ENCODE data around the gene TRAT1. TPM values are rescaled to one million over a fixed set of nuclear protein-coding genes. Genes with fewer than 3 reads are reported as not detected.

The TRAT1 gene
- polyA plus RNA-seq, 1 experiment: not detected

- ChIA-PET POLR2A (no interaction called here), CTCF (no interaction called here)
- no peak for DNase-seq (ENCODE audit: low read depth, low spot score)
- H3K27me3 ChIP-seq (ENCODE audit: control insufficient read depth, insufficient read depth, low read length): peaks cover 4% of the 10 kb centered on the region
- H3K27ac ChIP-seq (ENCODE audit: low read depth, low read length): no peak overlapping the region
- TF ChIP-seq, protein P1, sequence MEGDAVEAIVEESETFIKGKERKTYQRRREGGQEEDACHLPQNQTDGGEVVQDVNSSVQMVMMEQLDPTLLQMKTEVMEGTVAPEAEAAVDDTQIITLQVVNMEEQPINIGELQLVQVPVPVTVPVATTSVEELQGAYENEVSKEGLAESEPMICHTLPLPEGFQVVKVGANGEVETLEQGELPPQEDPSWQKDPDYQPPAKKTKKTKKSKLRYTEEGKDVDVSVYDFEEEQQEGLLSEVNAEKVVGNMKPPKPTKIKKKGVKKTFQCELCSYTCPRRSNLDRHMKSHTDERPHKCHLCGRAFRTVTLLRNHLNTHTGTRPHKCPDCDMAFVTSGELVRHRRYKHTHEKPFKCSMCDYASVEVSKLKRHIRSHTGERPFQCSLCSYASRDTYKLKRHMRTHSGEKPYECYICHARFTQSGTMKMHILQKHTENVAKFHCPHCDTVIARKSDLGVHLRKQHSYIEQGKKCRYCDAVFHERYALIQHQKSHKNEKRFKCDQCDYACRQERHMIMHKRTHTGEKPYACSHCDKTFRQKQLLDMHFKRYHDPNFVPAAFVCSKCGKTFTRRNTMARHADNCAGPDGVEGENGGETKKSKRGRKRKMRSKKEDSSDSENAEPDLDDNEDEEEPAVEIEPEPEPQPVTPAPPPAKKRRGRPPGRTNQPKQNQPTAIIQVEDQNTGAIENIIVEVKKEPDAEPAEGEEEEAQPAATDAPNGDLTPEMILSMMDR (IDR thresholded peaks at IDR 0.05; ENCODE audit: low read depth, low read length): no peak
- no peaks in the 10 kb centered on the region for H3K9me3 ChIP-seq (ENCODE audit: control insufficient read depth, insufficient read depth, low read length)
- H3K4me3 ChIP-seq (ENCODE audit: low read depth, low read length): no peak overlapping the region
Observed at GRCh38 chr3:108833611-108834010, 11.0 kb downstream of the TRAT1 start.

GRCh38 chr3:108834551-108834950 is 12.0 kb downstream of the TRAT1 start:
- H3K27me3 ChIP-seq (ENCODE audit: control insufficient read depth, insufficient read depth, low read length): peaks cover 4% of the 10 kb centered on the region
- TF ChIP-seq, protein P1 (IDR thresholded peaks at IDR 0.05; ENCODE audit: low read depth, low read length): no peak
- H3K27ac ChIP-seq (ENCODE audit: low read depth, low read length): no peak overlapping the region
- H3K9me3 ChIP-seq (ENCODE audit: control insufficient read depth, insufficient read depth, low read length): no peaks in the 10 kb centered on the region
- no peak for DNase-seq (ENCODE audit: low read depth, low spot score)
- H3K4me3 ChIP-seq (ENCODE audit: low read depth, low read length): no peak overlapping the region
- POLR2A ChIA-PET: no interaction called here
- CTCF ChIA-PET: no interaction called here

DNA sequence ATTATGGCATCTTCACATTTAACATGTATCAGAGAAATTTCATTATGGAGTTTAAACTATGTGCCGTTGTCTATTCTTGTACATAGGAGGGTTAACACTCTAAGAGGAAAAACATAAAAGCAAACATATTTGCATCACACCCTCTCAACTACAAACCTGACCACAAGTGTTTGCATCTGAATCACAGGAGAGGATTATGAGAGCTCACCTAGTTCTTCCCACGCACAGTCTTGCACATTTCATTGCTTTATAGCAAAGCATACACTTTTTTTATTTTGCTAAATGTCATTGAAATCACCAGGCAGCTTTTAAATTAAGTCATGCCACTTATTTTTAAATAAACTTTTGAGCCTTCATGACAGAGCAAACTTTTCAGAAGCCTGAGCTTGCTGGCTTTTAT is 12.5 kb downstream of the TRAT1 start:
- no peak for DNase-seq (ENCODE audit: low read depth, low spot score)
- Histone ChIP-seq H3K4me3 (ENCODE audit: low read depth, low read length) (no peak overlapping the region), H3K27me3 (ENCODE audit: control insufficient read depth, insufficient read depth, low read length) (peaks cover 4% of the 10 kb centered on the region), H3K27ac (ENCODE audit: low read depth, low read length) (no peak overlapping the region), H3K9me3 (ENCODE audit: control insufficient read depth, insufficient read depth, low read length) (no peaks in the 10 kb centered on the region)
- TF ChIP-seq, protein P1 (IDR thresholded peaks at IDR 0.05; ENCODE audit: low read depth, low read length): no peak
- ChIA-PET CTCF (no interaction called here), POLR2A (no interaction called here)

DNA sequence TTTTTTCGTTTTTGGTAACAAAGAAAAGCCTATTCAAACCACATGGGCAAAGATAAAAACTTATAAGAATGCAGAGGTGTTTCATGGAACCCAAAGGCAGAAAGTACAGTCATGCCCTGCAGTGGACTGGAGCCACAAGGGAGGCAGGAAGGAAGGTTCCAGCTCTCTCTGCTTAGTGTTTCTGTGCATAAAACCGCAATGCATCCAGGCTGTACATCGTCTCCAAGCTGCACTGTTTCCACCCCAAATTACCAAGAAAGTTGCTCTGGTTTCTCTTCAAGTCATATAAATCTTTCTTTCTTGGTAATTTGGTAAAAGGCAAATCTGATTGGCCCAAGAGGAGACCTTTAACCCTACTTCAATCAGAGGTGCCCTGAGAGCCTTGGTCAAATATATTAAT is 15.8 kb downstream of the TRAT1 start:
- TF ChIP-seq, protein P1 (IDR thresholded peaks at IDR 0.05; ENCODE audit: low read depth, low read length): no peak
- Histone ChIP-seq H3K27ac (ENCODE audit: low read depth, low read length) (no peak overlapping the region), H3K4me3 (ENCODE audit: low read depth, low read length) (no peak overlapping the region), H3K27me3 (ENCODE audit: control insufficient read depth, insufficient read depth, low read length) (peaks cover 5% of the 10 kb centered on the region), H3K9me3 (ENCODE audit: control insufficient read depth, insufficient read depth, low read length) (no peaks in the 10 kb centered on the region)
- POLR2A ChIA-PET: no interaction called here
- DNase-seq (ENCODE audit: low read depth, low spot score): no peak
- CTCF ChIA-PET: no interaction called here

DNA sequence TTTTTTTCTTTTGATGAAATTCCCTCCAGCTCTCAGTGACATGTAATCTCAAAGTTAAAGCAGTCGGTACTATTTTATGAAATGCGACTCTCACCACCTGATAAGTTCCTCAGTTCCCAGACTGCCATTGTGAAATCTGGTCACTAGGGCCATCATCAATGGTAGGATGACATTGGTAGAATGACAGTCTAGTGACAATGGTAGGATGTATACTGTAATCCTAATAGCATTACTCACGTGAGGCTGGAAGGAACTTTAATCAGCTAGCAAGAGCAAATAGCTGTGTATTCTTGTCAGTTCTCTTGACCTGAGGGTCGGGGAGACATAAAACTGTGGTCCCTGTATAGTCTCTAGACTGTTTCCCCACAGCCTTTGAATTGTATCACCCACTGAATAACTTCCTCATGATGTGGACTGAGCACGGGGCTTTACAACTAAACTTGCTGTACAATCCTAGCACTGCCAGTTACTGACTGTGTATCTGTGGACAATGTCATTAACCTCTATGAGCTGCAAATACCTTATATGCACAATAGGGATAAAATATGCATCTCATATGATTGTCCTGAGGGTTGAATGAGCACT is 23.2 kb downstream of the TRAT1 start:
- no peak for DNase-seq (ENCODE audit: low read depth, low spot score)
- CTCF ChIA-PET: no interaction called here
- POLR2A ChIA-PET: no interaction called here
- Histone ChIP-seq H3K4me3 (ENCODE audit: low read depth, low read length) (no peak overlapping the region), H3K9me3 (ENCODE audit: control insufficient read depth, insufficient read depth, low read length) (no peaks in the 10 kb centered on the region), H3K27ac (ENCODE audit: low read depth, low read length) (no peak overlapping the region), H3K27me3 (ENCODE audit: control insufficient read depth, insufficient read depth, low read length) (peaks cover 3% of the 10 kb centered on the region)
- TF ChIP-seq, protein P1 (IDR thresholded peaks at IDR 0.05; ENCODE audit: low read depth, low read length): no peak
